ENCODE data around the gene TNNI3.
"Not testable (repeated sequence)": the region's sequence is repeated elsewhere in the genome, so short reads cannot be mapped to it uniquely, and the experiment has no call there.

Gene TNNI3

GRCh38 chr19:55111238-55111831 is 46.2 kb downstream of the TNNI3 start:
- no peak overlapping the region for H3K4me3 ChIP-seq (replicated peaks; ENCODE audit: low read depth, low read length)
- no peak for DNase-seq (ENCODE audit: low read depth)
- TF ChIP-seq CTCF (IDR thresholded peaks at IDR 0.05; ENCODE audit: low read length, missing control alignments) = no peak

- no peak for TF ChIP-seq CTCF (IDR thresholded peaks at IDR 0.05; ENCODE audit: low read length, missing control alignments)
- H3K4me3 ChIP-seq (replicated peaks; ENCODE audit: low read depth, low read length) = no peak overlapping the region
- no peak for DNase-seq (ENCODE audit: low read depth)
Measured at GRCh38 chr19:55109527-55110291, 47.8 kb downstream of the TNNI3 start.

GRCh38 chr19:55107252-55107651 is 50.3 kb downstream of the TNNI3 start:
- not testable (repeated sequence) for DNase-seq (ENCODE audit: low read depth); H3K4me3 ChIP-seq (replicated peaks; ENCODE audit: low read depth, low read length)

DNA sequence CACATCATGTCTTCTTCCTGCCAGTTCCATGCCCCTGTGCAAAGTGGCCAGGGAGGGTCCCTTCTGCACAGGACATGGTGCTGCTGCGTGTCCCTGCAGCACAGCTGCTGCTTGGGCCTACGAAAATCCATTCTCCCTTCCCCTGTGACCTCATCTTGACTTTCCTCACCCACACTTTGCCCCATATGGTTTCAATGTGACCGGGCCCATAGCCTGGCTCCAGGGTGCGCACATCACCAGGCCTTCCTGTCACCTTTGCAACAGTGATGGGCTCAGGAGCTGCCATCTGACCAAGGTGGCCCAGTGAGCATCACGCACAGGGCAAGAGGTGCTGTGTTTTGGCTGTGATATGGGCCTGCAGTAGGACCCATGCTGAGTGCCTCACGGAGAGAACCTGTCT is 50.9 kb downstream of the TNNI3 start:
- no peak for DNase-seq (ENCODE audit: low read depth)
- no peak for TF ChIP-seq CTCF (IDR thresholded peaks at IDR 0.05; ENCODE audit: low read length, missing control alignments)
- no peak overlapping the region for H3K4me3 ChIP-seq (replicated peaks; ENCODE audit: low read depth, low read length)

DNA sequence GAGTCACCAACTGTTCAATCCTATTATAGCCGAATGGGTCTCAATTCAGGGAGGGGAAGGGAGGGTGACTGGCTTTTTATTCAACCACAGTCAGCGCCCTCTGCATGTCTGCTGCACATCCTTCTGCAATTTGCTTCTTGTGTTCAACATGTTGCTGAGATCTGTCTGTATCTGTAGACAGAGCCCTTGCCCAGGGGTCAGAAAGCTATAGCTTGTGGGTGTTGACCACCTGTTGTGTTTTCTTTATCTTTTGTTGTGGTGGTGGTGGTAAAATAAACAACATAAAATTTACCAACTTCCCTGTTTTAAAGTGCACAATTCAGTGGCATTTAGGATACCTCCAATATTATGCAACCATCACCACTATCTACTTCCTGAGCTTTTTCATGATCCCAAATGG is 52.3 kb downstream of the TNNI3 start:
- DNase-seq (ENCODE audit: low read depth) = no peak
- no peak for TF ChIP-seq CTCF (IDR thresholded peaks at IDR 0.05; ENCODE audit: low read length, missing control alignments)

GRCh38 chr19:55103190-55103589 is 54.3 kb downstream of the TNNI3 start:
- H3K4me3 ChIP-seq (replicated peaks; ENCODE audit: low read depth, low read length) = no peak overlapping the region
- no peak for DNase-seq (ENCODE audit: low read depth)
- TF ChIP-seq CTCF (IDR thresholded peaks at IDR 0.05; ENCODE audit: low read length, missing control alignments) = no peak

More for the DNA sequence above, 52.3 kb downstream of the TNNI3 start:
- no peak overlapping the region for H3K4me3 ChIP-seq (replicated peaks; ENCODE audit: low read depth, low read length)

All from fibroblast of pulmonary artery (primary cell).